Brain microvascular endothelial cell (primary cell): ENCODE data around the gene CLDN10.
A peak's percentile ranks its signal among the peaks of the same experiment; 100 is the strongest.

Source experiments
- DNase-seq: peaks from one replicate; pipeline ENCODE4 v3.0.0-alpha.2; 2020
- H3K27ac ChIP-seq: fragments of 250-450 bp; sonication (Bioruptor Pico); 2 replicates; pipeline ENCODE4 v1.5.1; 2020; ENCODE audit warnings: mild to moderate bottlenecking, moderate library complexity
- H3K27me3 ChIP-seq: fragments of 250-450 bp; sonication (Bioruptor Pico); replicated peaks from 2 replicates; pipeline ENCODE4 v1.5.1; 2020; ENCODE audit warnings: mild to moderate bottlenecking
- H3K36me3 ChIP-seq: fragments of 250-450 bp; sonication (Bioruptor Pico); replicated peaks from 2 replicates; pipeline ENCODE4 v1.5.1; 2020; ENCODE audit warnings: mild to moderate bottlenecking
- H3K4me3 ChIP-seq: 2 replicates; pipeline ENCODE4 v1.5.1; 2011; ENCODE audit warnings: low read depth, mild to moderate bottlenecking, control low read depth, low read length, moderate library complexity
- in situ Hi-C: cut with HindIII; loops from 2 replicates; pipeline ENCODE4 v1.10.0; 2017; ENCODE audit warnings: low sequenced_read_pairs, low pct_ligation_motif_present
- TF ChIP-seq, protein P1 (sequence below): IDR thresholded peaks from 2 replicates; pipeline ENCODE4 v1.5.1; 2011; ENCODE audit warnings: low read depth, mild to moderate bottlenecking, moderate library complexity, low read length, control low read depth, inconsistent platforms; ENCODE audit errors: missing control alignments

The CLDN10 gene

DNA sequence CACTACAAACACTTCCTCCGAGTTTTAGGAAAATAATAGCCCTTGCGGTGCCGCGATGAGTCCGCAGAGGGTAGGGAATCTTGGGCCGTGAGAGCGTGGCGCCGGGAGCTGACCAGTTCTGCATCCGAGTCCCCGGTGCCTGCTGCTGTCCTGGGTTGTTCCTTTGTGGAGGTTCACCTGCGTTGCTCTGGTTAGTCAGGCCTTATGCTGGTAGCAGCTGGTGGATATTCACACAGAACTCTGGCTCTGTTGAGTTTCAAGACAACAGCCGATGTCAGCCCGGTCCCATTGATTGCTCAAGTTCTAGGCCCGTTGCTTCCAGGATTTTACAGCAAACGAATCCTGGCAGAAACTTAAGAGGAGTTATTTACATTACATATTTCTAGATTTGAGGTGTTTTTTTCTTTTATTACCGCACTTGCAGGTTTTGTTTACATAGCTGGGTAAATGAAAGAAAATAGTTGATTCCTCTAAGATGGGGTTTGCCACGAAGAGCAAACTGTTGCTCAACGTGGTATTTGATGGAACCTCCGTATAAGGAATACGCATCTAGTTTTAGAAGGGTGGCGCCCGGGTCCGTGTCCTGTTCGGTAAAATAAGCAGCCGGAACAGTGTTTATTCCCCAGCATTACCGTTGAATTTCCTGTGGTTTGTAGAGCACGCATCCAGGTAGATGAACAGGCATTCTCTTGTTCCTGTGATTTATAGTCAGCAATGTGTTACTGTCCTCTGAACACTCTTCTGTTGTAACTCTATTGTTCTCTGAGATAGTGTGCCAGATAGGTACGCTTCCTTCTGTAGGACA, 1.3 kb downstream of the CLDN10 start:
- peaks cover 6% of the 10 kb centered on the region for H3K27me3 ChIP-seq

DNA sequence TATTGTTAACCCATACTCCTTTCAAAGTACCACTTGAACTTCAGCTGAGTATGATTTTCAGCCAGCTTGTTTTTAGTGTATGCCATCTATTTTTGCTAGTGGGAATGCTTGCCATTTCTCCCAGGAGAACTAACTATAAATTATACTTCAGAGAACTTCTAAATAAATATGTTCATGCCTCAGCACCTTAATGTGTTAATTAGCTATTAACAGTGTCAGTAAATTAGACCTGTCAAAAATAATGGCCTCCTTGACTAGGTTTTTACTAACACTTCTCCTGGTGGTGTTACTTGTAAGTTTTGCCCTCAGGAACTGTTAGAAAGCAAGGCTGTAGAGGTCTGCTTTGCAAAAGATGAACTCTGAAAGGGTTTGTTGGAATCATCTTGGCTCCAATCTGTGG, 4.5 kb downstream of the CLDN10 start:
- no peak overlapping the region for H3K4me3 ChIP-seq
- no peaks in the 10 kb centered on the region for H3K36me3 ChIP-seq
- peaks cover 6% of the 10 kb centered on the region for H3K27me3 ChIP-seq
- TF ChIP-seq, protein P1, sequence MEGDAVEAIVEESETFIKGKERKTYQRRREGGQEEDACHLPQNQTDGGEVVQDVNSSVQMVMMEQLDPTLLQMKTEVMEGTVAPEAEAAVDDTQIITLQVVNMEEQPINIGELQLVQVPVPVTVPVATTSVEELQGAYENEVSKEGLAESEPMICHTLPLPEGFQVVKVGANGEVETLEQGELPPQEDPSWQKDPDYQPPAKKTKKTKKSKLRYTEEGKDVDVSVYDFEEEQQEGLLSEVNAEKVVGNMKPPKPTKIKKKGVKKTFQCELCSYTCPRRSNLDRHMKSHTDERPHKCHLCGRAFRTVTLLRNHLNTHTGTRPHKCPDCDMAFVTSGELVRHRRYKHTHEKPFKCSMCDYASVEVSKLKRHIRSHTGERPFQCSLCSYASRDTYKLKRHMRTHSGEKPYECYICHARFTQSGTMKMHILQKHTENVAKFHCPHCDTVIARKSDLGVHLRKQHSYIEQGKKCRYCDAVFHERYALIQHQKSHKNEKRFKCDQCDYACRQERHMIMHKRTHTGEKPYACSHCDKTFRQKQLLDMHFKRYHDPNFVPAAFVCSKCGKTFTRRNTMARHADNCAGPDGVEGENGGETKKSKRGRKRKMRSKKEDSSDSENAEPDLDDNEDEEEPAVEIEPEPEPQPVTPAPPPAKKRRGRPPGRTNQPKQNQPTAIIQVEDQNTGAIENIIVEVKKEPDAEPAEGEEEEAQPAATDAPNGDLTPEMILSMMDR, result no peak
- in situ Hi-C loops, result no loop called here
- H3K27ac ChIP-seq, result no peak overlapping the region
- no peak for DNase-seq

More for the DNA sequence above, 1.3 kb downstream of the CLDN10 start:
- no peak for DNase-seq
- TF ChIP-seq, protein P1, result no peak
- no peaks in the 10 kb centered on the region for H3K36me3 ChIP-seq
- in situ Hi-C loops, result no loop called here
- no peak overlapping the region for H3K27ac ChIP-seq
- H3K4me3 ChIP-seq, result no peak overlapping the region

DNA sequence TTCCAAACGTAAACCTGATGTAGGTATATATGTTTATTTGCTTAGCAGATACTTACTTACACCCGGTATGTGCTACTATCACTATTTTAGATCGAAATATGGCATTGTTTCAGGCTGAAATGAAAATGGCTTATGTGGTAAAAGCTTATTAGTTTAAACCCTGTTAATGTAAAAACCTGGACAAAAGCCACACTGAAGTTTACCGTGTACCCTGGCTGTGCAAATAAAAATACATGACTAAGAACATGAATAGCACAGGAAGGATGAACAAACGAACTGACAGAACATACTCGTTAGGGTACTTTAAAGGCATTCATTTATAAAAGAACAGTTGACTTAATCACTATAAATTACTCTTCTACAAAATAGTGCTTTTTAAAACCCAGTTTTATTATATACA, 6.6 kb downstream of the CLDN10 start:
- no peak overlapping the region for H3K4me3 ChIP-seq
- in situ Hi-C loops, result no loop called here
- TF ChIP-seq, protein P1, result no peak
- no peaks in the 10 kb centered on the region for H3K36me3 ChIP-seq
- no peak overlapping the region for H3K27ac ChIP-seq
- no peak for DNase-seq
- no peaks in the 10 kb centered on the region for H3K27me3 ChIP-seq

DNA sequence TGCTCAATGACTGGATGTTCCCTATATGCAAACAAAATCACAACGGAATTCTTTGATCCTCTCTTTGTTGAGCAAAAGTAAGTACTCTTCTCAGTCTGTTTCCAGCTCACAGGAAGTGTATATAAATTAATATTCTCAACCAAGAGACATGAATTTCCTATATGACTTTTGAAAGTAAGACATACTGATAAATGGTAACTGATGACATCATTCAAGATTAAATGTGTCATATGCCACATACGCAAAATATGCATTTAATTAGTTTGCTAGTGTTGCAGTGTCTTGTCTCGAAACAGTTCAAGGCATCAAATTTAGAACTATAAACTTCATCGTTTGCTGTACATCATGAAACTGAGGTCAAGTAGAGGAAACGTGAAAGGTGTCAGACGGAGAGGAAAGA, 7.9 kb downstream of the CLDN10 start:
- H3K36me3 ChIP-seq, result no peaks in the 10 kb centered on the region
- TF ChIP-seq, protein P1, result no peak
- H3K4me3 ChIP-seq, result no peak overlapping the region
- no peaks in the 10 kb centered on the region for H3K27me3 ChIP-seq
- in situ Hi-C loops, result no loop called here
- no peak overlapping the region for H3K27ac ChIP-seq
- no peak for DNase-seq

DNA sequence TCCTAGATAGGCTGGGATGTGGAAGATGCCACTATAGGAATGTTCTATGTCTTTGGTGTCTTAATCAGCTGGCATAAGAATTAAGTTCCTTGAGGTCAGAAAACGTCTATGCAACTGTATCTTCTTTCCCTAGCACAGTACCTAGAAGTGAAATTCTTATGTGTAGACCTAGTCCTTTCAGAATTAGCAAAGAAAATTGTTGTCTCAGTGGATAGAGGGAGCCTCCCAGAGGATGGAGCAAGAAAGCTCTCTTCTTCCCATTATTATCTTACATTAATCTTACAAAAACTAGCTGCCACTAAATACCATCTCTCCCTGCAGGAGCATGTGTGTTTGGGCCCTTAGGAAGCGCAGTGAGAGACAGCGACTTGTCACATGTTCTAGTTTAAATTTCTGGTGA, 11.6 kb downstream of the CLDN10 start:
- H3K4me3 ChIP-seq, result no peak overlapping the region
- TF ChIP-seq, protein P1, result peak; percentile 47
- in situ Hi-C loops, result no loop called here
- H3K27ac ChIP-seq, result no peak overlapping the region
- H3K27me3 ChIP-seq, result no peaks in the 10 kb centered on the region
- DNase-seq, result no peak
- no peaks in the 10 kb centered on the region for H3K36me3 ChIP-seq
